Measurements from ENCODE around the gene HINT2.

DNA sequence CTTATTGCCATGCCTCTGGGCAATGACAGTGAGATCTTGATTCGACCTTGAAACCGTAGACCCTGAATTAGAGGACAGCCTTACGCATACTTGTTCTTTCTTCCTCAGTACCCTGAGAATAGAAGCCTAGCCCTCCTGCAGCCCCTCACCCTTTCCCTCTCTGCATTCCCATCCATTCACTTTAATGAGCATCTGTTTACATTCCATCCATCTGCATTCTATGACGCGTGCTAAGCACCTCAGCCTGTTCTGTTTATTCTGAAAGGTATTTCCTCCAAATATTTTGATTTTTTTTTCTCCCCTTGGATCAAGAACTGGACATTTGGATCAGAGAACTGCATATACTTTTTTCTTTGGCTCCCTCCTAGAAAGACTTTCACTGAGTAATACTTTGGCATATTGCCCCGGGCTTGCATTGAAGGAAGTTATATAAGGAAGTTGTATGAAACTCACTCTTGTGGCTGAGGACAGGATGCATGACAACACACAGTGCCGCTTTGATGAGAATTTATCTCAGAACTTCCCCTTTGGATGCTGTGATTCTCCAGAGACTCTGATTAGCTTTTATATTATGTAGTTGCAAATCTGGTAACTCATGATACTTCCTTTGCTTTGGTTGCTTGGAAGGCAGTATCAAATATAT is 29.9 kb upstream of the HINT2 start:
- TF ChIP-seq, protein P1, sequence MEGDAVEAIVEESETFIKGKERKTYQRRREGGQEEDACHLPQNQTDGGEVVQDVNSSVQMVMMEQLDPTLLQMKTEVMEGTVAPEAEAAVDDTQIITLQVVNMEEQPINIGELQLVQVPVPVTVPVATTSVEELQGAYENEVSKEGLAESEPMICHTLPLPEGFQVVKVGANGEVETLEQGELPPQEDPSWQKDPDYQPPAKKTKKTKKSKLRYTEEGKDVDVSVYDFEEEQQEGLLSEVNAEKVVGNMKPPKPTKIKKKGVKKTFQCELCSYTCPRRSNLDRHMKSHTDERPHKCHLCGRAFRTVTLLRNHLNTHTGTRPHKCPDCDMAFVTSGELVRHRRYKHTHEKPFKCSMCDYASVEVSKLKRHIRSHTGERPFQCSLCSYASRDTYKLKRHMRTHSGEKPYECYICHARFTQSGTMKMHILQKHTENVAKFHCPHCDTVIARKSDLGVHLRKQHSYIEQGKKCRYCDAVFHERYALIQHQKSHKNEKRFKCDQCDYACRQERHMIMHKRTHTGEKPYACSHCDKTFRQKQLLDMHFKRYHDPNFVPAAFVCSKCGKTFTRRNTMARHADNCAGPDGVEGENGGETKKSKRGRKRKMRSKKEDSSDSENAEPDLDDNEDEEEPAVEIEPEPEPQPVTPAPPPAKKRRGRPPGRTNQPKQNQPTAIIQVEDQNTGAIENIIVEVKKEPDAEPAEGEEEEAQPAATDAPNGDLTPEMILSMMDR (IDR thresholded peaks at IDR 0.05), result no peak
- TF ChIP-seq POLR2A (IDR thresholded peaks at IDR 0.05), result no peak

Measured in heart left ventricle (tissue), 13 donors.